Thyroid gland (tissue), 4 donors: ENCODE results near the gene SLC15A1. TPM values are rescaled to one million over a fixed set of nuclear protein-coding genes. Genes with fewer than 3 reads are reported as not detected.

Experiments
- DNase-seq, 2 donors: peaks; one replicate each; pipeline ENCODE4 v3.0.0-alpha.2; 2019
- H3K27ac ChIP-seq, 3 donors: fragments of 200-600 bp; sonication (generic); 1 replicate in 2 of 3; 2 replicates in 1 of 3; pipeline ENCODE4 v1.5.1; 2016 to 2019; ENCODE audit warnings: mild to moderate bottlenecking in 1 of 3, moderate library complexity in 1 of 3
- H3K27me3 ChIP-seq: fragments of 200-600 bp; sonication (generic); one replicate; pipeline ENCODE4 v1.5.1; 2019
- H3K36me3 ChIP-seq, 2 donors: fragments of 200-600 bp; sonication (generic); one replicate each; pipeline ENCODE4 v1.5.1; 2016 to 2019
- H3K4me1 ChIP-seq, 2 donors: fragments of 200-600 bp; sonication (generic); one replicate each; pipeline ENCODE4 v1.5.1; 2017 to 2019
- H3K4me3 ChIP-seq, 3 donors: fragments of 200-600 bp; sonication (generic); replicated peaks in 1 of 3; 1 replicate in 2 of 3; 2 replicates in 1 of 3; pipeline ENCODE4 v1.5.1; 2016; ENCODE audit warnings: mild to moderate bottlenecking in 1 of 3
- H3K9me3 ChIP-seq: fragments of 200-600 bp; sonication (generic); one replicate; pipeline ENCODE4 v1.5.1; 2017
- CTCF ChIP-seq, 6 experiments: fragments of 200-600 bp in 3 of 6; fragments of 450-650 bp in 3 of 6; sonication (generic) in 3 of 6; IDR thresholded peaks; one replicate each; pipeline ENCODE4 v1.5.1; 2016 to 2019; ENCODE audit warnings: antibody characterized with exemption in 6 of 6, mild to moderate bottlenecking in 2 of 6, inconsistent platforms in 1 of 6, moderate library complexity in 1 of 6
- POLR2A ChIP-seq, 2 donors: fragments of 450-650 bp; IDR thresholded peaks; one replicate each; pipeline ENCODE4 v1.6.1; 2017; ENCODE audit warnings: antibody characterized with exemption in 2 of 2, mild to moderate bottlenecking in 2 of 2, moderate library complexity in 1 of 2
- WGBS, 2 donors: methylation state at CpG; one replicate each; pipeline ENCODE4 v1.1.5; 2017; 5-methylcytosine and 5-hydroxymethylcytosine counted together
- intact Hi-C: fragments of 100-400 bp; cut with DNase I; formaldehyde crosslinking; loops from one replicate; pipeline ENCODE4 v1.15.1; 2023
- total RNA-seq, 4 donors: library from RNA; depleted of rRNA; stranded (reverse); fragments of >200 nt; gene quantifications; one replicate each; pipeline ENCODE4 v1.2.3, GENCODE V29; 2016

SLC15A1 gene
- total RNA-seq, 4 donors from 2014 or later, result 0.33 TPM; not detected in 3

GRCh38 chr13:98766697-98767096 lies 14.2 kb upstream of the SLC15A1 start:
- intact Hi-C loops, result no loop called here
- no peaks in the 10 kb centered on the region for H3K36me3 ChIP-seq
- WGBS, 2 donors, result 41 to 73% methylated on average over 11 of the region's 11 CpGs

GRCh38 chr13:98765996-98766519 lies 13.6 kb upstream of the SLC15A1 start:
- intact Hi-C loops, result no loop called here
- H3K36me3 ChIP-seq, result no peaks in the 10 kb centered on the region
- no peaks in the 10 kb centered on the region for H3K4me1 ChIP-seq
- H3K9me3 ChIP-seq, result no peaks in the 10 kb centered on the region
- no peak overlapping the region for H3K27ac ChIP-seq
- H3K27me3 ChIP-seq, result no peaks in the 10 kb centered on the region
- TF ChIP-seq CTCF (IDR thresholded peaks at IDR 0.05) (no peak), POLR2A (IDR thresholded peaks at IDR 0.05) (no peak)
- H3K4me3 ChIP-seq, result no peak overlapping the region
- WGBS, 2 donors, result 89 to 90% methylated on average over 8 of the region's 8 CpGs
- no peak for DNase-seq

More at GRCh38 chr13:98766697-98767096, 14.2 kb upstream of the SLC15A1 start:
- no peaks in the 10 kb centered on the region for H3K27me3 ChIP-seq
- no peak overlapping the region for H3K27ac ChIP-seq
- no peaks in the 10 kb centered on the region for H3K9me3 ChIP-seq
- no peak for DNase-seq
- TF ChIP-seq CTCF (IDR thresholded peaks at IDR 0.05) (no peak), POLR2A (IDR thresholded peaks at IDR 0.05) (no peak)
- no peaks in the 10 kb centered on the region for H3K4me1 ChIP-seq
- H3K4me3 ChIP-seq, result no peak overlapping the region

- Histone ChIP-seq H3K27me3 (no peaks in the 10 kb centered on the region), H3K36me3 (no peaks in the 10 kb centered on the region), H3K27ac (no peak overlapping the region), H3K4me3 (no peak overlapping the region), H3K4me1 (no peaks in the 10 kb centered on the region), H3K9me3 (no peaks in the 10 kb centered on the region)
- intact Hi-C loops, result no loop called here
- TF ChIP-seq POLR2A (IDR thresholded peaks at IDR 0.05) (no peak), CTCF (IDR thresholded peaks at IDR 0.05) (no peak)
- no peak for DNase-seq
- WGBS, 2 donors, result 77 to 84% methylated on average over 13 to 15 of the region's 15 CpGs
These were observed 9.6 kb upstream of the SLC15A1 start for GRCh38 chr13:98761986-98762616.

- Histone ChIP-seq H3K27me3 (no peaks in the 10 kb centered on the region), H3K9me3 (no peaks in the 10 kb centered on the region), H3K27ac (no peak overlapping the region), H3K4me3 (no peak overlapping the region), H3K36me3 (no peaks in the 10 kb centered on the region), H3K4me1 (no peaks in the 10 kb centered on the region)
- TF ChIP-seq POLR2A (IDR thresholded peaks at IDR 0.05) (no peak), CTCF (IDR thresholded peaks at IDR 0.05) (no peak)
- intact Hi-C loops, result no loop called here
- no peak for DNase-seq
- WGBS, 2 donors, result 69 to 77% methylated on average over 15 of the region's 15 CpGs
These were observed 8.9 kb upstream of the SLC15A1 start for GRCh38 chr13:98761126-98761985.

- Histone ChIP-seq H3K9me3 (no peaks in the 10 kb centered on the region), H3K36me3 (no peaks in the 10 kb centered on the region), H3K4me3 (no peak overlapping the region), H3K27ac (no peak overlapping the region), H3K4me1 (peaks cover 4 to 14% of the 10 kb centered on the region in 2 donors), H3K27me3 (no peaks in the 10 kb centered on the region)
- DNase-seq, result no peak
- TF ChIP-seq POLR2A (IDR thresholded peaks at IDR 0.05) (no peak), CTCF (IDR thresholded peaks at IDR 0.05) (no peak)
- intact Hi-C loops, result no loop called here
- WGBS, 2 donors, result 67% methylated on average over 9 of the region's 9 CpGs
These were observed 3.3 kb upstream of the SLC15A1 start for GRCh38 chr13:98755729-98756128.
